HUDEP-2 (cell line): Measurements from ENCODE around the gene CPEB3.
"Not testable (repeated sequence)": the region's sequence is repeated elsewhere in the genome, so short reads cannot be mapped to it uniquely, and the experiment has no call there.

Experiments used
- DNase-seq, 76 experiments: peaks; one replicate each; lab custom pipeline; 2025; ENCODE audit not compliant: unreplicated experiment in 76 of 76; lab: John Stamatoyannopoulos, UW

CPEB3 gene

GRCh38 chr10:92216608-92217007, 74.3 kb downstream of the CPEB3 start:
- not testable (repeated sequence) for DNase-seq

- not testable (repeated sequence) for DNase-seq
Measured at GRCh38 chr10:92215222-92215621, 75.7 kb downstream of the CPEB3 start.

- no peak for DNase-seq
Measured at GRCh38 chr10:92213049-92213448, 77.8 kb downstream of the CPEB3 start.

- DNase-seq: no peak
Measured at GRCh38 chr10:92208736-92209135, 82.1 kb downstream of the CPEB3 start.

- DNase-seq: no peak
Measured at GRCh38 chr10:92208157-92208720, 82.6 kb downstream of the CPEB3 start.

- no peak for DNase-seq
Measured at GRCh38 chr10:92207061-92207460, 83.8 kb downstream of the CPEB3 start.

GRCh38 chr10:92203919-92204623, 86.8 kb downstream of the CPEB3 start:
- no peak for DNase-seq

- no peak for DNase-seq
Measured at GRCh38 chr10:92202536-92202935, 88.3 kb downstream of the CPEB3 start.

GRCh38 chr10:92200564-92200963, 90.3 kb downstream of the CPEB3 start:
- no peak for DNase-seq

GRCh38 chr10:92187101-92187500, 103.8 kb downstream of the CPEB3 start:
- no peak for DNase-seq

GRCh38 chr10:92184977-92185376, 105.9 kb downstream of the CPEB3 start:
- no peak for DNase-seq

- no peak for DNase-seq
Measured at GRCh38 chr10:92183199-92183598, 107.7 kb downstream of the CPEB3 start.

GRCh38 chr10:92181575-92181974, 109.3 kb downstream of the CPEB3 start:
- DNase-seq: no peak

- DNase-seq: no peak
Measured at GRCh38 chr10:92180399-92180798, 110.5 kb downstream of the CPEB3 start.

- no peak for DNase-seq
Measured at GRCh38 chr10:92177546-92177945, 113.3 kb downstream of the CPEB3 start.

- no peak for DNase-seq
Measured at GRCh38 chr10:92175164-92175563, 115.7 kb downstream of the CPEB3 start.

GRCh38 chr10:92173996-92174395, 116.9 kb downstream of the CPEB3 start:
- DNase-seq: no peak

- DNase-seq: no peak
Measured at GRCh38 chr10:92164036-92164696, 126.7 kb downstream of the CPEB3 start.

GRCh38 chr10:92162541-92162940, 128.3 kb downstream of the CPEB3 start:
- DNase-seq: no peak

GRCh38 chr10:92156874-92157773, 133.8 kb downstream of the CPEB3 start:
- no peak for DNase-seq

- DNase-seq: no peak
Measured at GRCh38 chr10:92150823-92151222, 140.1 kb downstream of the CPEB3 start.
